ENCODE results near the gene ITPKC. TPM values are rescaled to one million over a fixed set of nuclear protein-coding genes. Genes with fewer than 3 reads are reported as not detected.
A peak's percentile ranks its signal among the peaks of the same experiment; 100 is the strongest.

The ITPKC gene
- total and polyA plus RNA-seq, 9 of the 15 experiments (the other 6 are each of a cell fraction or from before 2014, with no cell fraction given): 0.08 to 9.3 (median 5.8) TPM

- no peak for TF ChIP-seq E2F8 (IDR thresholded peaks at IDR 0.05; ENCODE audit: low read depth, partially characterized antibody)
- no peak for TF ChIP-seq GATA2 (CRISPR knock-in tag; IDR thresholded peaks at IDR 0.05)
- no peak; the same call in 1 of the 2 replicates for TF ChIP-seq CEBPZ (IDR thresholded peaks at IDR 0.05; ENCODE audit: borderline replicate concordance, low read depth, low read length)
- TF ChIP-seq PKNOX1 (IDR thresholded peaks at IDR 0.05): no peak
- peak; percentile 64 for TF ChIP-seq TAF1 (IDR thresholded peaks at IDR 0.05; ENCODE audit: control insufficient read depth, extremely low read depth, insufficient read depth, low read length, severe bottlenecking)
- no peak; the same call in 1 of the 2 replicates for TF ChIP-seq GTF2E2 (tag; IDR thresholded peaks at IDR 0.05)
- no peak for TF ChIP-seq HEY1 (CRISPR knock-in tag; IDR thresholded peaks at IDR 0.05; ENCODE audit: borderline replicate concordance)
- peak in 1 of 2 experiments; percentile 28; a peak in 1 of 4 replicates for TF ChIP-seq BCLAF1 (IDR thresholded peaks at IDR 0.05; ENCODE audit: borderline replicate concordance in 1 of 2, control insufficient read depth in 1 of 2, low read depth in 2 of 2, low read length in 1 of 2)
- no peak for TF ChIP-seq ZNF75A (CRISPR knock-in tag; IDR thresholded peaks at IDR 0.05)
- no peak for TF ChIP-seq ZNF766 (CRISPR knock-in tag; conservative IDR thresholded peaks at IDR 0.05)
- TF ChIP-seq ELF4 (CRISPR knock-in tag; IDR thresholded peaks at IDR 0.05): no peak
- TF ChIP-seq TAF9B (IDR thresholded peaks at IDR 0.05; ENCODE audit: partially characterized antibody): peak; percentile 79
Measured at GRCh38 chr19:40750874-40751537, 34.1 kb downstream of the ITPKC start, which contains the start of gene SNRPA (continued).
